Kidney (tissue), 14 donors: ENCODE measurements around the gene HHIPL1. TPM values are rescaled to one million over a fixed set of nuclear protein-coding genes. Genes with fewer than 3 reads are reported as not detected.

Experiments
- DNase-seq, 5 donors: peaks; one replicate each; pipeline ENCODE4 v3.0.0-alpha.2; 2013 to 2020
- FAIRE-seq: peaks from 2 replicates; lab custom pipeline; 2012; peaks lifted over from hg19 to GRCh38; lab: Jason Lieb, UNC
- H3K27ac ChIP-seq, 2 donors: one replicate each; pipeline ENCODE4 v1.7.0; 2013; ENCODE audit warnings: low read depth in 2 of 2, low read length in 2 of 2, inconsistent platforms in 1 of 2
- H3K27me3 ChIP-seq: one replicate; pipeline ENCODE4 v1.7.1; 2013; ENCODE audit warnings: low read length, inconsistent platforms; ENCODE audit not compliant: control insufficient read depth, insufficient read depth
- H3K36me3 ChIP-seq, 3 donors: one replicate each; pipeline versions ENCODE4 v1.7.0 to v1.7.1; 2013; ENCODE audit warnings: low read length in 3 of 3, control low read depth in 1 of 3, inconsistent platforms in 1 of 3; ENCODE audit not compliant: insufficient read depth in 3 of 3, control insufficient read depth in 2 of 3
- H3K4me1 ChIP-seq, 3 donors: one replicate each; pipeline versions ENCODE4 v1.7.0 to v1.7.1; 2013; ENCODE audit warnings: low read length in 3 of 3, inconsistent platforms in 1 of 3, low read depth in 1 of 3; ENCODE audit not compliant: control insufficient read depth in 2 of 3, insufficient read depth in 2 of 3
- H3K4me3 ChIP-seq, 3 donors: one replicate each; pipeline versions ENCODE4 v1.7.0 to v1.8.1; 2013; ENCODE audit warnings: low read length in 3 of 3, control low read depth in 1 of 3, inconsistent platforms in 1 of 3
- H3K9ac ChIP-seq, 3 donors: one replicate each; pipeline versions ENCODE4 v1.7.0 to v1.7.1; 2013; ENCODE audit warnings: low read length in 3 of 3, control low read depth in 1 of 3, inconsistent platforms in 1 of 3
- H3K9me3 ChIP-seq, 3 donors: one replicate each; pipeline versions ENCODE4 v1.7.0 to v1.7.1; 2013; ENCODE audit warnings: low read length in 3 of 3, control low read depth in 1 of 3, inconsistent platforms in 1 of 3; ENCODE audit not compliant: control insufficient read depth in 2 of 3, insufficient read depth in 1 of 3
- CTCF ChIP-seq: IDR thresholded peaks from 3 replicates; pipeline ENCODE4 v1.5.1; 2012; ENCODE audit warnings: mild to moderate bottlenecking, moderate library complexity, borderline replicate concordance; ENCODE audit not compliant: insufficient read depth; ENCODE audit errors: extremely low read depth
- intact Hi-C: fragments of 100-400 bp; cut with DNase I; formaldehyde crosslinking; loops from one replicate; pipeline ENCODE4 v1.11.1; 2022
- polyA plus RNA-seq: library from polyadenylated mRNA; stranded (reverse); fragments of 350-450 nt; fragmentation: Illumina TruSeq; extraction: RNeasy Lipid Tissue Mini Kit (QIAGEN cat#74804); gene quantifications from one replicate; pipeline ENCODE4 v1.2.3, GENCODE V29; 2014; ENCODE audit warnings: low read depth, low replicate concordance; ENCODE audit not compliant: insufficient read depth
- total RNA-seq: library from RNA; stranded (reverse); fragmentation: NEBNext Ultra II Directional; extraction: Animal tissue kit (Norgen Biotek cat#: 25700); gene quantifications from one replicate; pipeline ENCODE4 v1.2.1, GENCODE V29; 2021
- donor health status: control.
- donor health status: control.
- donor health status: control.
- donor health status: control.
- donor health status: control.
- donor health status: DM: yes; HTN: yes; CAD: no.
- donor health status: Normal renal cell carcinoma (clear cell type).

Gene HHIPL1
- total and polyA plus RNA-seq, 2 donors from 2014 or later = 0.32 to 0.88 TPM

DNA sequence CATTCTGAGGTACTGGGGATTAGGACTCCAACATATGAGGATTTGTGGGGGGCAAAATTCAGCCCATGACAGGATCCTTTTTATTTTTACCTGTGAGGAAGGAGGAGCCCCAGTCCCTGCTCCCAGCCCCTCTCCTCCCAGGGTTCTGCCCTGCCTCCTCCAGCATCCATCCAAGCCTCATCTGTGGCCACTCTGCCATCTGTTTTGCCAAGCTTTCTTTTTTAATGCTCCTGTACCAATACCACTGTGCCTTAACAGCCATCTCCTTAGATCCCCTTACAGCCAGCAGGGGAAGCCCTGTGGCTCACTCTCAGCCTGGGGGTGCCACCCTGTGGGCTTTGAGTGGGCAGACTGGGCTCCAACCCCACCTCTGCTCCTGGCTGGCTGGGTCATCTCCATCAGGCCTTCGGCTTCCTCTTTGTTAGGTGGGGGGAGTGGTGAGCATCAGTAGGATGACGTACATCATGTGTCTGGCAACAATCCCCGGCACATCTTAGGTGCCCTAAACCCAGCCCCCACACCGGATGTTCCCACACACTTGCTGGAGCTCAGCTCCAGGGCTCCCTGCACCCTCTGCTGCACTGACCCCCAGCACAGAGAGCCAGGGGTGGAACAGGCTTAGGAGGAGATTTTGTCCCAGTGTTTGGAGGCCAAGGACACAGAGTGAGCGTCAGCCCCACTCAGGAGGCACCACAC lies 79.4 kb downstream of the HHIPL1 start:
- Histone ChIP-seq H3K27ac (no peak overlapping the region), H3K4me1 (peaks cover 0 to 3% (median 0%) of the 10 kb centered on the region in 3 donors), H3K4me3 (no peak overlapping the region), H3K9me3 (no peaks in the 10 kb centered on the region), H3K9ac (no peak overlapping the region), H3K36me3 (no peaks in the 10 kb centered on the region), H3K27me3 (no peaks in the 10 kb centered on the region)
- DNase-seq (peak in 1 of 5 donors; percentile 18), FAIRE-seq (no peak)
- intact Hi-C loops = no loop called here
- no peak for TF ChIP-seq CTCF

- Histone ChIP-seq H3K9me3 (no peaks in the 10 kb centered on the region), H3K27ac (no peak overlapping the region), H3K4me3 (no peak overlapping the region), H3K27me3 (no peaks in the 10 kb centered on the region), H3K4me1 (peaks cover 0 to 5% (median 0%) of the 10 kb centered on the region in 3 donors), H3K9ac (no peak overlapping the region), H3K36me3 (no peaks in the 10 kb centered on the region)
- no peak for FAIRE-seq
- intact Hi-C loops = loop anchor here (5.0 kb wide), 1 partner anchor 162 kb away; no protein-coding TSS in a partner anchor
- DNase-seq = peak in 1 of 5 donors; percentile 23
- no peak for TF ChIP-seq CTCF
Measured at GRCh38 chr14:99724939-99725773, 80.2 kb downstream of the HHIPL1 start.

- H3K36me3 ChIP-seq = no peaks in the 10 kb centered on the region
- no peak overlapping the region for H3K27ac ChIP-seq
- peak; percentile 52 to 84 (median 77) for DNase-seq
- no peak for FAIRE-seq
- peaks cover 0 to 5% (median 0%) of the 10 kb centered on the region in 3 donors for H3K4me1 ChIP-seq
- no peak overlapping the region for H3K4me3 ChIP-seq
- no peaks in the 10 kb centered on the region for H3K9me3 ChIP-seq
- no peaks in the 10 kb centered on the region for H3K27me3 ChIP-seq
- no peak for TF ChIP-seq CTCF
- no peak overlapping the region for H3K9ac ChIP-seq
- intact Hi-C loops = loop anchor here (5.0 kb wide), 1 partner anchor 161 kb away; no protein-coding TSS in a partner anchor
Measured at GRCh38 chr14:99725774-99726537, 81.0 kb downstream of the HHIPL1 start.
